ENCODE data around the gene KRT15.
A peak's percentile ranks its signal among the peaks of the same experiment; 100 is the strongest.

The KRT15 gene

GRCh38 chr17:41512546-41513167 lies 6.0 kb downstream of the KRT15 start:
- H3K4me3 ChIP-seq, result no peak overlapping the region
- no peak overlapping the region for H3K27ac ChIP-seq

- H3K27ac ChIP-seq, result no peak overlapping the region
- H3K4me3 ChIP-seq, result no peak overlapping the region
Observed at GRCh38 chr17:41511716-41512115, 7.0 kb downstream of the KRT15 start.

GRCh38 chr17:41511116-41511515 lies 7.6 kb downstream of the KRT15 start:
- Histone ChIP-seq H3K27ac (no peak overlapping the region), H3K4me3 (no peak overlapping the region)

GRCh38 chr17:41510251-41511065 lies 8.2 kb downstream of the KRT15 start:
- Histone ChIP-seq H3K27ac (no peak overlapping the region), H3K4me3 (no peak overlapping the region)

GRCh38 chr17:41507315-41507880 lies 11.3 kb downstream of the KRT15 start:
- no peak overlapping the region for H3K4me3 ChIP-seq
- peak overlapping the region in 1 of 21 experiments; percentile 14 for H3K27ac ChIP-seq

- H3K27ac ChIP-seq, result no peak overlapping the region
- H3K4me3 ChIP-seq, result no peak overlapping the region
Observed at GRCh38 chr17:41505809-41506767, 12.6 kb downstream of the KRT15 start.

- Histone ChIP-seq H3K27ac (no peak within 1 kb of the TSS), H3K4me3 (no peak within 1 kb of the TSS)
Observed at GRCh38 chr17:41505007-41505808, 13.5 kb downstream of the KRT15 start, which contains the start of gene KRT13. Gene KRT13 (minus strand): TSS chr17:41505612. CDS start chr17:41505550, 62 bp downstream.

- Histone ChIP-seq H3K27ac (no peak overlapping the region), H3K4me3 (no peak overlapping the region)
Observed at GRCh38 chr17:41504246-41504977, 14.3 kb downstream of the KRT15 start.

- H3K27ac ChIP-seq, result no peak overlapping the region
- no peak overlapping the region for H3K4me3 ChIP-seq
Observed at GRCh38 chr17:41503202-41503601, 15.5 kb downstream of the KRT15 start.

GRCh38 chr17:41500131-41500911 lies 18.4 kb downstream of the KRT15 start:
- Histone ChIP-seq H3K4me3 (no peak overlapping the region), H3K27ac (peak overlapping the region in 2 of 21 experiments; percentile 8 to 26)

- no peak overlapping the region for H3K4me3 ChIP-seq
- no peak overlapping the region for H3K27ac ChIP-seq
Observed at GRCh38 chr17:41499714-41500113, 19.0 kb downstream of the KRT15 start.

GRCh38 chr17:41498276-41498675 lies 20.4 kb downstream of the KRT15 start:
- H3K27ac ChIP-seq, result peak overlapping the region in 4 of 21 experiments; percentile 1 to 70 (median 57)
- no peak overlapping the region for H3K4me3 ChIP-seq

- H3K4me3 ChIP-seq, result no peak overlapping the region
- H3K27ac ChIP-seq, result peak overlapping the region in 3 of 21 experiments; percentile 10 to 70 (median 35)
Observed at GRCh38 chr17:41496803-41497484, 21.7 kb downstream of the KRT15 start.

GRCh38 chr17:41494524-41494923 lies 24.2 kb downstream of the KRT15 start:
- Histone ChIP-seq H3K27ac (no peak overlapping the region), H3K4me3 (no peak overlapping the region)

GRCh38 chr17:41492771-41493170 lies 25.9 kb downstream of the KRT15 start:
- no peak overlapping the region for H3K4me3 ChIP-seq
- peak overlapping the region in 3 of 21 experiments; percentile 24 to 43 (median 26) for H3K27ac ChIP-seq

GRCh38 chr17:41492351-41492750 lies 26.3 kb downstream of the KRT15 start:
- H3K27ac ChIP-seq, result peak overlapping the region in 1 of 21 experiments; percentile 43
- no peak overlapping the region for H3K4me3 ChIP-seq

- H3K4me3 ChIP-seq, result no peak overlapping the region
- H3K27ac ChIP-seq, result no peak overlapping the region
Observed at GRCh38 chr17:41491476-41491875, 27.2 kb downstream of the KRT15 start.

All from skin epidermis (tissue), 12 donors.